HepG2 (cell line): Measurements from ENCODE around the gene C16orf95. TPM values are rescaled to one million over a fixed set of nuclear protein-coding genes. Genes with fewer than 3 reads are reported as not detected.

Experiments used
- ATAC-seq: fragments of 200-7000 bp; cut with Tn5 transposase; 3 replicates; pipeline ENCODE4 v1.9.1; 2020; ENCODE audit warnings: mild to moderate bottlenecking, moderate library complexity
- BruUV-seq: library from RNA; stranded (reverse); fragments of 400-500 nt; replicated peaks from 2 replicates; lab custom pipeline; 2021; lab: Mats Ljungman, UMichigan
- CTCF ChIA-PET: fragments of 300-600 bp; formaldehyde crosslinking; extraction: SDS; loops from one replicate; lab custom pipeline; 2021; ENCODE audit warnings: low total read pairs, inconsistent platforms, low intra/inter-chr PET ratio; lab: Yijun Ruan, JAX
- POLR2A ChIA-PET: fragments of 350-600 bp; sonication (Branson Sonifier 250); formaldehyde crosslinking; loops from one replicate; lab custom pipeline; 2020; ENCODE audit warnings: antibody characterized with exemption, inconsistent platforms; lab: Yijun Ruan, JAX
- DNase-seq: peaks from one replicate; pipeline ENCODE4 v3.0.0-alpha.2; 2015; ENCODE audit warnings: low spot score
- FAIRE-seq: peaks from 3 replicates; lab custom pipeline; 2011; peaks lifted over from hg19 to GRCh38; lab: Jason Lieb, UNC
- H2AFZ ChIP-seq: one replicate; pipeline ENCODE4 v1.6.1; 2011; ENCODE audit warnings: low read length, inconsistent platforms
- H3K27ac ChIP-seq: fragments of 300-600 bp; 3 replicates; pipeline ENCODE4 v1.8.0; 2011; ENCODE audit warnings: mixed run types, mild to moderate bottlenecking, mixed read lengths, low read length, inconsistent platforms; ENCODE audit not compliant: insufficient read depth; ENCODE audit errors: extremely low read length
- H3K27me3 ChIP-seq, 2 experiments: fragments of 200-600 bp in 1 of 2; 2 replicates in 1 of 2; 3 replicates in 1 of 2; pipeline versions ENCODE4 v1.6.0 to v1.8.0; 2011; ENCODE audit warnings: low read length in 2 of 2, mild to moderate bottlenecking in 2 of 2, moderate library complexity in 2 of 2, inconsistent platforms in 1 of 2; ENCODE audit not compliant: insufficient read depth in 2 of 2, control insufficient read depth in 1 of 2
- H3K36me3 ChIP-seq, 2 experiments: fragments of 200-600 bp in 1 of 2; replicated peaks in 1 of 2; 2 replicates in 1 of 2; 3 replicates in 1 of 2; pipeline versions ENCODE4 v1.5.1 to v1.8.0; 2011; ENCODE audit warnings: low read length in 2 of 2, inconsistent platforms in 1 of 2; ENCODE audit not compliant: insufficient read depth in 2 of 2, control insufficient read depth in 1 of 2
- H3K4me1 ChIP-seq: 2 replicates; pipeline ENCODE4 v1.5.1; 2012; ENCODE audit warnings: low read length, inconsistent platforms; ENCODE audit not compliant: insufficient read depth
- H3K4me2 ChIP-seq: 2 replicates; pipeline ENCODE4 v1.6.0; 2011; ENCODE audit warnings: low read depth, low read length, inconsistent platforms
- H3K4me3 ChIP-seq, 3 experiments: fragments of 200-600 bp in 1 of 3; sonication (generic), shearing (Covaris generic) in 1 of 3; replicated peaks in 1 of 3; 2 replicates each; pipeline ENCODE4 v1.5.1; 2011 to 2016; ENCODE audit warnings: low read length in 3 of 3, inconsistent platforms in 2 of 3, low read depth in 2 of 3, mild to moderate bottlenecking in 2 of 3, control low read depth in 1 of 3, mixed read lengths in 1 of 3; ENCODE audit not compliant: insufficient read depth in 1 of 3
- H3K79me2 ChIP-seq: one replicate; pipeline ENCODE4 v1.6.1; 2011; ENCODE audit warnings: low read length, inconsistent platforms; ENCODE audit not compliant: insufficient read depth
- H3K9ac ChIP-seq: 2 replicates; pipeline ENCODE4 v1.6.0; 2011; ENCODE audit warnings: mild to moderate bottlenecking, low read depth, low read length, inconsistent platforms; ENCODE audit not compliant: insufficient read depth
- H3K9me3 ChIP-seq: 2 replicates; pipeline ENCODE4 v1.5.1; 2012; ENCODE audit warnings: mild to moderate bottlenecking, low read length
- H4K20me1 ChIP-seq: 2 replicates; pipeline ENCODE4 v1.6.0; 2011; ENCODE audit warnings: inconsistent platforms, mild to moderate bottlenecking, low read length, moderate library complexity; ENCODE audit not compliant: insufficient read depth
- ETV6 ChIP-seq: sonication (generic); formaldehyde crosslinking; conservative IDR thresholded peaks from 2 replicates; pipeline ENCODE4 v1.4.0; 2020; ENCODE audit warnings: missing genetic modification reagents
- MXI1 ChIP-seq: IDR thresholded peaks from 3 replicates; pipeline ENCODE4 v1.6.1; 2012; ENCODE audit warnings: low read depth, low read length, inconsistent platforms, borderline replicate concordance
- NFE2L2 ChIP-seq: fragments of 150-350 bp; IDR thresholded peaks from 2 replicates; pipeline ENCODE4 v1.6.1; 2014; ENCODE audit warnings: low read length
- POLR2A ChIP-seq, 2 experiments: IDR thresholded peaks; 2 replicates each; pipeline ENCODE4 v1.6.1; 2011; ENCODE audit warnings: low read depth in 2 of 2, low read length in 2 of 2, mild to moderate bottlenecking in 1 of 2, moderate library complexity in 1 of 2; ENCODE audit not compliant: insufficient read depth in 1 of 2
- RBM22 ChIP-seq: fragments of 200-400 bp; formaldehyde crosslinking; optimal IDR thresholded peaks from 2 replicates; pipeline ENCODE3; 2017; ENCODE audit warnings: mild to moderate bottlenecking, low read length, moderate library complexity
- ZNF251 ChIP-seq: sonication (generic); formaldehyde crosslinking; IDR thresholded peaks from 2 replicates; pipeline ENCODE4 v1.9.0; 2021; ENCODE audit warnings: mild to moderate bottlenecking, missing genetic modification reagents
- WGBS: methylation state at CpG from one replicate; pipeline ENCODE4 v1.1.6; 2017; ENCODE audit warnings: low lambda C conversion rate; 5-methylcytosine and 5-hydroxymethylcytosine counted together
- in situ Hi-C: cut with HindIII; loops from 2 replicates; pipeline ENCODE4 v1.10.0; 2017; ENCODE audit warnings: low pct_unique_long_range_greater_than_20kb; ENCODE audit not compliant: extremely low pct_ligation_motif_present
- intact Hi-C: fragments of 100-400 bp; cut with micrococcal nuclease; formaldehyde crosslinking; loops from one replicate; pipeline ENCODE4 v1.10.0; 2022; ENCODE audit not compliant: unreplicated experiment
- polyA plus RNA-seq, 8 experiments: library from polyadenylated mRNA; depleted of rRNA in 3 of 8; stranded (reverse) in 7 of 8; unstranded in 1 of 8; fragments of >200 nt; fragmentation: Illumina TruSeq in 4 of 8; extraction: Trizol in 4 of 8; gene quantifications; 2 replicates each; pipeline versions ENCODE4 v1.2.1 to v1.2.3, GENCODE V29; 2011 to 2016; ENCODE audit warnings: low read depth in 4 of 8, missing spikeins in 1 of 8, mixed read lengths in 1 of 8; ENCODE audit not compliant: insufficient read depth in 1 of 8
- total RNA-seq, 5 experiments: library from RNA; depleted of rRNA; stranded (reverse); fragments of >200 nt; fragmentation: Illumina TruSeq; extraction: Trizol; gene quantifications; 2 replicates each; pipeline ENCODE4 v1.2.3, GENCODE V29; 2016; ENCODE audit warnings: low read depth in 1 of 5
- TF ChIP-seq, protein P1 (sequence below): IDR thresholded peaks from 2 replicates; pipeline ENCODE4 v1.6.1; 2016; ENCODE audit warnings: mild to moderate bottlenecking
- TF ChIP-seq, protein P2 (sequence below): sonication (generic); formaldehyde crosslinking; IDR thresholded peaks from 2 replicates; pipeline ENCODE4 v1.4.0; 2020; ENCODE audit warnings: mild to moderate bottlenecking, missing genetic modification reagents
- TF ChIP-seq, protein P3 (sequence below): sonication (generic); formaldehyde crosslinking; IDR thresholded peaks from 2 replicates; pipeline ENCODE4 v1.8.0; 2022; ENCODE audit warnings: mild to moderate bottlenecking, missing genetic modification reagents, borderline replicate concordance
- TF ChIP-seq, protein P4 (sequence below): sonication (generic); formaldehyde crosslinking; IDR thresholded peaks from 2 replicates; pipeline ENCODE4 v1.4.0; 2020; ENCODE audit warnings: missing genetic modification reagents, borderline replicate concordance
- TF ChIP-seq, protein P5 (sequence below): IDR thresholded peaks from 2 replicates; pipeline ENCODE4 v1.6.1; 2012; ENCODE audit warnings: inconsistent platforms

Gene C16orf95
- total and polyA plus RNA-seq, 2 of the 13 experiments (the other 11 are each of a cell fraction or from before 2014, with no cell fraction given): 2.8 to 8.6 TPM

DNA sequence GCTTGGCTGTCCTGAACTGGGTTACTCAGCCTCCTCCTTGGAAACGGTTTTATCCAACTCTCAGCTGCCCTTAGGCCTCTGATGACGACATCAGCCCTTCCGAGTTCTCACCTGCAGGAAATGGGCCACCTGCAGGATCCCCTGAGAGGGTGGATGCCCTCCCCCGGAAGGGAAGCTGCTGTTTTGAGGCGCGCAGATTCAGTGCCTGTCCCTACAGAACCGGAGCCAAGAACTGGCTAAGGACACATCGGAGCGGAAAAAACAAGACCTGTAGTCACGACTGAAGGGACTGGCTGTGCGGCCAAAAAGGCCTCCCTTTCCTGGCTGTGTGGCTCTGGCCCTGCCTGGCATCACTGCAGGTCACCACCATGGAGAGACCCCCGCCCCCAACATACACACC is 11.7 kb upstream of the C16orf95 start:
- Histone ChIP-seq H3K36me3 (peaks cover 58 to 86% of the 10 kb centered on the region in 2 experiments), H2AFZ (no peak overlapping the region), H3K27ac (no peak overlapping the region), H3K4me1 (no peaks in the 10 kb centered on the region), H3K79me2 (peaks cover 11% of the 10 kb centered on the region), H3K4me3 (no peak overlapping the region), H4K20me1 (peaks cover 89% of the 10 kb centered on the region), H3K9ac (no peak overlapping the region), H3K27me3 (no peaks in the 10 kb centered on the region), H3K4me2 (no peak overlapping the region), H3K9me3 (no peaks in the 10 kb centered on the region)
- ChIA-PET CTCF (no interaction called here), POLR2A (interaction anchor here (1.0 kb wide), 1 partner anchor 53 kb away, joined by 3 read pairs; no protein-coding TSS in a partner anchor)
- no peak for DNase-seq
- ATAC-seq: no peak
- intact Hi-C loops: no loop called here
- in situ Hi-C loops: no loop called here
- 97% methylated on average over 12 of the region's 12 CpGs for WGBS
- BruUV-seq: no TSS peak
- FAIRE-seq: no peak
- TF ChIP-seq POLR2A (IDR thresholded peaks at IDR 0.05; ENCODE audit: insufficient read depth in 1 of 2, low read depth in 2 of 2, low read length in 2 of 2) (peak in 1 of 2 experiments; percentile 47; a peak in 1 of 4 replicates), NFE2L2 (no peak), ETV6 (CRISPR knock-in tag) (no peak), RBM22 (peak; percentile 86), MXI1 (no peak), ZNF251 (CRISPR knock-in tag) (no peak)
- TF ChIP-seq, protein P1, sequence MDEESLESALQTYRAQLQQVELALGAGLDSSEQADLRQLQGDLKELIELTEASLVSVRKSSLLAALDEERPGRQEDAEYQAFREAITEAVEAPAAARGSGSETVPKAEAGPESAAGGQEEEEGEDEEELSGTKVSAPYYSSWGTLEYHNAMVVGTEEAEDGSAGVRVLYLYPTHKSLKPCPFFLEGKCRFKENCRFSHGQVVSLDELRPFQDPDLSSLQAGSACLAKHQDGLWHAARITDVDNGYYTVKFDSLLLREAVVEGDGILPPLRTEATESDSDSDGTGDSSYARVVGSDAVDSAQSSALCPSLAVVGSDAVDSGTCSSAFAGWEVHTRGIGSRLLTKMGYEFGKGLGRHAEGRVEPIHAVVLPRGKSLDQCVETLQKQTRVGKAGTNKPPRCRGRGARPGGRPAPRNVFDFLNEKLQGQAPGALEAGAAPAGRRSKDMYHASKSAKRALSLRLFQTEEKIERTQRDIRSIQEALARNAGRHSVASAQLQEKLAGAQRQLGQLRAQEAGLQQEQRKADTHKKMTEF (CRISPR knock-in tag): no peak
- TF ChIP-seq, protein P2, sequence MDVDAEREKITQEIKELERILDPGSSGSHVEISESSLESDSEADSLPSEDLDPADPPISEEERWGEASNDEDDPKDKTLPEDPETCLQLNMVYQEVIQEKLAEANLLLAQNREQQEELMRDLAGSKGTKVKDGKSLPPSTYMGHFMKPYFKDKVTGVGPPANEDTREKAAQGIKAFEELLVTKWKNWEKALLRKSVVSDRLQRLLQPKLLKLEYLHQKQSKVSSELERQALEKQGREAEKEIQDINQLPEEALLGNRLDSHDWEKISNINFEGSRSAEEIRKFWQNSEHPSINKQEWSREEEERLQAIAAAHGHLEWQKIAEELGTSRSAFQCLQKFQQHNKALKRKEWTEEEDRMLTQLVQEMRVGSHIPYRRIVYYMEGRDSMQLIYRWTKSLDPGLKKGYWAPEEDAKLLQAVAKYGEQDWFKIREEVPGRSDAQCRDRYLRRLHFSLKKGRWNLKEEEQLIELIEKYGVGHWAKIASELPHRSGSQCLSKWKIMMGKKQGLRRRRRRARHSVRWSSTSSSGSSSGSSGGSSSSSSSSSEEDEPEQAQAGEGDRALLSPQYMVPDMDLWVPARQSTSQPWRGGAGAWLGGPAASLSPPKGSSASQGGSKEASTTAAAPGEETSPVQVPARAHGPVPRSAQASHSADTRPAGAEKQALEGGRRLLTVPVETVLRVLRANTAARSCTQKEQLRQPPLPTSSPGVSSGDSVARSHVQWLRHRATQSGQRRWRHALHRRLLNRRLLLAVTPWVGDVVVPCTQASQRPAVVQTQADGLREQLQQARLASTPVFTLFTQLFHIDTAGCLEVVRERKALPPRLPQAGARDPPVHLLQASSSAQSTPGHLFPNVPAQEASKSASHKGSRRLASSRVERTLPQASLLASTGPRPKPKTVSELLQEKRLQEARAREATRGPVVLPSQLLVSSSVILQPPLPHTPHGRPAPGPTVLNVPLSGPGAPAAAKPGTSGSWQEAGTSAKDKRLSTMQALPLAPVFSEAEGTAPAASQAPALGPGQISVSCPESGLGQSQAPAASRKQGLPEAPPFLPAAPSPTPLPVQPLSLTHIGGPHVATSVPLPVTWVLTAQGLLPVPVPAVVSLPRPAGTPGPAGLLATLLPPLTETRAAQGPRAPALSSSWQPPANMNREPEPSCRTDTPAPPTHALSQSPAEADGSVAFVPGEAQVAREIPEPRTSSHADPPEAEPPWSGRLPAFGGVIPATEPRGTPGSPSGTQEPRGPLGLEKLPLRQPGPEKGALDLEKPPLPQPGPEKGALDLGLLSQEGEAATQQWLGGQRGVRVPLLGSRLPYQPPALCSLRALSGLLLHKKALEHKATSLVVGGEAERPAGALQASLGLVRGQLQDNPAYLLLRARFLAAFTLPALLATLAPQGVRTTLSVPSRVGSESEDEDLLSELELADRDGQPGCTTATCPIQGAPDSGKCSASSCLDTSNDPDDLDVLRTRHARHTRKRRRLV (CRISPR knock-in tag): no peak
- TF ChIP-seq, protein P3, sequence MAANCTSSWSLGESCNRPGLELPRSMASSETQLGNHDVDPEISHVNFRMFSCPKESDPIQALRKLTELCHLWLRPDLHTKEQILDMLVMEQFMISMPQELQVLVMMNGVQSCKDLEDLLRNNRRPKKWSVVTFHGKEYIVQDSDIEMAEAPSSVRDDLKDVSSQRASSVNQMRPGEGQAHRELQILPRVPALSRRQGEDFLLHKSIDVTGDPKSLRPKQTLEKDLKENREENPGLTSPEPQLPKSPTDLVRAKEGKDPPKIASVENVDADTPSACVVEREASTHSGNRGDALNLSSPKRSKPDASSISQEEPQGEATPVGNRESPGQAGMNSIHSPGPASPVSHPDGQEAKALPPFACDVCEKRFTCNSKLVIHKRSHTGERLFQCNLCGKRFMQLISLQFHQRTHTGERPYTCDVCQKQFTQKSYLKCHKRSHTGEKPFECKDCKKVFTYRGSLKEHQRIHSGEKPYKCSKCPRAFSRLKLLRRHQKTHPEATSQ (CRISPR knock-in tag): no peak
- TF ChIP-seq, protein P4, sequence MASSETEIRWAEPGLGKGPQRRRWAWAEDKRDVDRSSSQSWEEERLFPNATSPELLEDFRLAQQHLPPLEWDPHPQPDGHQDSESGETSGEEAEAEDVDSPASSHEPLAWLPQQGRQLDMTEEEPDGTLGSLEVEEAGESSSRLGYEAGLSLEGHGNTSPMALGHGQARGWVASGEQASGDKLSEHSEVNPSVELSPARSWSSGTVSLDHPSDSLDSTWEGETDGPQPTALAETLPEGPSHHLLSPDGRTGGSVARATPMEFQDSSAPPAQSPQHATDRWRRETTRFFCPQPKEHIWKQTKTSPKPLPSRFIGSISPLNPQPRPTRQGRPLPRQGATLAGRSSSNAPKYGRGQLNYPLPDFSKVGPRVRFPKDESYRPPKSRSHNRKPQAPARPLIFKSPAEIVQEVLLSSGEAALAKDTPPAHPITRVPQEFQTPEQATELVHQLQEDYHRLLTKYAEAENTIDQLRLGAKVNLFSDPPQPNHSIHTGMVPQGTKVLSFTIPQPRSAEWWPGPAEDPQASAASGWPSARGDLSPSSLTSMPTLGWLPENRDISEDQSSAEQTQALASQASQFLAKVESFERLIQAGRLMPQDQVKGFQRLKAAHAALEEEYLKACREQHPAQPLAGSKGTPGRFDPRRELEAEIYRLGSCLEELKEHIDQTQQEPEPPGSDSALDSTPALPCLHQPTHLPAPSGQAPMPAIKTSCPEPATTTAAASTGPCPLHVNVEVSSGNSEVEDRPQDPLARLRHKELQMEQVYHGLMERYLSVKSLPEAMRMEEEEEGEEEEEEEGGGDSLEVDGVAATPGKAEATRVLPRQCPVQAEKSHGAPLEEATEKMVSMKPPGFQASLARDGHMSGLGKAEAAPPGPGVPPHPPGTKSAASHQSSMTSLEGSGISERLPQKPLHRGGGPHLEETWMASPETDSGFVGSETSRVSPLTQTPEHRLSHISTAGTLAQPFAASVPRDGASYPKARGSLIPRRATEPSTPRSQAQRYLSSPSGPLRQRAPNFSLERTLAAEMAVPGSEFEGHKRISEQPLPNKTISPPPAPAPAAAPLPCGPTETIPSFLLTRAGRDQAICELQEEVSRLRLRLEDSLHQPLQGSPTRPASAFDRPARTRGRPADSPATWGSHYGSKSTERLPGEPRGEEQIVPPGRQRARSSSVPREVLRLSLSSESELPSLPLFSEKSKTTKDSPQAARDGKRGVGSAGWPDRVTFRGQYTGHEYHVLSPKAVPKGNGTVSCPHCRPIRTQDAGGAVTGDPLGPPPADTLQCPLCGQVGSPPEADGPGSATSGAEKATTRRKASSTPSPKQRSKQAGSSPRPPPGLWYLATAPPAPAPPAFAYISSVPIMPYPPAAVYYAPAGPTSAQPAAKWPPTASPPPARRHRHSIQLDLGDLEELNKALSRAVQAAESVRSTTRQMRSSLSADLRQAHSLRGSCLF (CRISPR knock-in tag): no peak
- TF ChIP-seq, protein P5, sequence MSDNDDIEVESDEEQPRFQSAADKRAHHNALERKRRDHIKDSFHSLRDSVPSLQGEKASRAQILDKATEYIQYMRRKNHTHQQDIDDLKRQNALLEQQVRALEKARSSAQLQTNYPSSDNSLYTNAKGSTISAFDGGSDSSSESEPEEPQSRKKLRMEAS: no peak
